GM19395 (cell line): ENCODE measurements around the gene PARD3.

Experiments
- ATAC-seq: cut with Tn5 transposase; IDR thresholded peaks from one replicate; pipeline ENCODE4 v1.9.1; 2021; ENCODE audit warnings: mild to moderate bottlenecking, moderate library complexity; ENCODE audit not compliant: unreplicated experiment

Gene PARD3

DNA sequence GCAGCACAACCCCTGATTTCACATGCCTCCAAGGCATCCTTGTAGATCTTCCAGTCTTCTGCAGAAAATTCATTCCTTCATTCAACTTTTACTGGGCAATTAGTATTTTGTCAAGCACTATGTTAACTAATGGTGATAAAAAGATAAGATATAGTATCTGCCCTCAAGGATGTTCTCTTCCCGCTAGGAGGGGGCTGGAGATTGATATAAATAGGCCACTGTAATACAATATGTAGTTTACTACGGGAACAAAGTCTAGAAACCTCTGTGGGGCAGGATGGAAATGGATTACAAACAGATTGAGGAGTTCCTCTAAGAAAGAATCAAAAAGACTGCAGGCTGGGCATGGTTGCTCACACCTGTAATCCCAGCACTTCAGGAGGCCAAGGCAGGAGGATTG is 10.3 kb upstream of the PARD3 start:
- ATAC-seq, result no peak

DNA sequence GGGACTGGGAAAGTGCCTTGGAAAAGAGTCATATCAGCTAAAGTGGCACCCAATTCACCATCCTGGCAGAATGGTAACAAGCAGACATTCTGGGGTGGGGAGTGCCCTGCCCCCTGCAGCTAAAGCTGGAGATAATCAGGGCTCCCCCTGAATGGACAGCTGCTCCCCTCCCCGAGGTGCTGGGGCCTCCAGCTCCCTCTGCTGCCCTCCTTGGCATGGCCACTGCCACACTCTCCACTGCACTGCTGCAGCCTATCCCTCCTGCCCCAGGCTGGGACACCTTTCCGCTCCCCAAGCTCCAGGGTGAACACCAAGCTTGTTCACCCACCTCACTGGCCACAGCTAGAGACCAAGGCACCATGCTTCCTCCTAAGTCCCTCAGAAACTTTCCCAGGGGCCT is 9.8 kb upstream of the PARD3 start:
- ATAC-seq, result no peak

DNA sequence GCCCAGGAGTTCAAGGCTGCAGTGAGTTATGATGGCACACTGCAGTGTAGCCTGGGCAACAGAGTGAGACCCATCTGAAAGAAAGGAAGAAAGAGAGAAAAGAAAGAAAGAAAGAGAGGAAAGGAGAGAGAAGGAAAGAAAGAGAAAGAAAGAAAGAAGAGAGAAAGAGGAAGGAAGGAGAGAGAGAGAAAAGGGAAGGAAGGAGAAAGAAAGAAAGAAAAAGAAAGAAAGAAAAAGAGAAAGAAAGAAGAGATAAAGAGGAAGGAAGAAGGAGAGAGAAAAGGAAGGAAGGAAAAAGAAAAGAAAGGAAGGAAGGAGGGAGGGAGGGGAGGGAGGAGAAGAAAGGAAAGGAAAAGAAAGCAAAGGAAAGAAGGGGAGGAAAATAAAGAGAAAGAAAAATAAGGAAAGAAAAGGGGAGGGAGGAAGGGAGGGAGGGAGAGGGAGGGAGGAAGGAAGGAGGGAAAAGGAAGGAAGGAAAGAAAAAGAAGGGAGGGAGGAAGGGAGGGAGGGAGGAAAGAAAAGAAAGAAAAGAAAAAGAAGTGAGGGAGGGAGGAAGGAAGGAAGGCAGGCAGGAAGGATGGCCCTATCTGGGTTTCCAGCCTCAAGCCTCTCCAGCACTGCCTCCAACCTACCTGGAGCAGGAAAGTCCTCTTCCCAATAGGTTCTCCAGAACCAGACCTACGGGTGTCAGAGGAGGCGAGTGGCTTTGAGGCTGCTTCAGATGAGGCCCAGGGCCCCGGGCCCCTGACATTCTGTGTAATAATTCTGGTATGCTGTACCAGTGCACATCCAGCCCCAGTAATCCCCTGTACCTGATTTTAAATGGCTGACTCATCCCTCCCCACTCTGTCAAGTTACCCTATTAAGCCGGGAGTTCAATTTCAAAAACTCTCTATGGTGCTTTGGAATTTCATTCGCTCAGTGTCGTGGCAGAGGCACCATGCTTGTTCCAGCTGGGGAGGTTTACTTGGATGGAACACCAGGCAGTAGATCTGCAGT is 6.8 kb upstream of the PARD3 start:
- ATAC-seq, result no peak

DNA sequence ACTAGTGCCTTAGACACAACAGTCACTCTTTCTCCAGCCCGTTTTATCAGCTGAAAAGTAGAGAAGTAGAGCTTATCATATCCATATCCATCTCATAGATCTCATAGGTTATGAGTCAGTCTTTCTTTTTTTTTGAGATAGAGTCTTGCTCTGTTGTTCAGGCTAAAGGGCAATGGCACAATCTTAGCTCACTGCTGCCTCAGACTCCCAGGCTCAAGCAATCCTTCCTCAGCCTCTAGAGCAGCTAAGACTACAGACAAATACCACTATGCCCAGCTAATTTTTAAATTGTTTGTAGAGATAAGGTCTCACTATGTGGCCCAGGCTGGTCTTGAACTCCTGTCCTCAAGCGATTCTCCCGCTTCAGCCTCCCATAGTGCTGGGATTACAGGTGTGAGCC is 2.5 kb upstream of the PARD3 start:
- ATAC-seq, result no peak

DNA sequence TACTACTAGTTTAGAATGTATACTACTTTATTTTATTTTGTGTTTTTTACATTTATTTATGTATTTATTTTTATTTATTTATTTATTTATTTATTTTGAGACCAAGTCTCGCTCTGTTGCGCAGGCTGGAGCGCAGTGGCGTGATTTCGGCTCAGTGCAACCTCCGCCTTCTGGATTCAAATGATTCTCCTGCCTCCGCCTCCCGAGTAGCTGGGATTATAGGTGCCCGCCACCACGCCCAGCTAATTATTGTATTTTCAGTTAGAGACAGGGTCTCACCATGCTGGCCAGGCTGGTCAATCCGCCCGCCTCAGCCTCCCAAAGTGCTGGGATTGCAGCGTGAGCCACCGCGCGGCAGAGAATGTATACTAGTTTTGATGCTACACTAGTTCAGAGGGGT is 2.0 kb upstream of the PARD3 start:
- no peak for ATAC-seq

DNA sequence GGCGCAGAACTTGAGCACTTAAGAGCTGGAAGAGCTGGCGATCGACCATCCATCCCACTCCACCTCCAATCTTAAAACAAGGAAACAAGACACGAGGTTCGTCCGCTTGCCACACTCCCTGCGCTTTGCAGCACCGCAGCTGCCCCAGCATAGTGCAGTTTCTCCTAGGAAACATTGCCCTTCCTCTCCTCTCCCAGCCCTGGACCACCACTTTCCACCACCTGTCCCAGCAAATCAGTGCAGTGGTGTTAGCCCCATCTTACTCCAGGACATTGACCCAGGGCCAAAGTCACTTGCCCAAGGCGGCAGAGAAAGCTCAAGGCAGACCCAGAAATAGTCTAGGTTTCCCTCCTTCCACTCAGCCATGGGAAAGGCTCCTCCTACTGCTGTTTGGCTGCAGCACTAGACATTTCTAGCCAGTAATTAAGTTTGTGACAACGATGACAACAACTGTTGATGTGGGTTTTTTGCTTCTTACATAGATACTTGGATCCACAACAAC is 1.5 kb upstream of the PARD3 start:
- ATAC-seq, result no peak

DNA sequence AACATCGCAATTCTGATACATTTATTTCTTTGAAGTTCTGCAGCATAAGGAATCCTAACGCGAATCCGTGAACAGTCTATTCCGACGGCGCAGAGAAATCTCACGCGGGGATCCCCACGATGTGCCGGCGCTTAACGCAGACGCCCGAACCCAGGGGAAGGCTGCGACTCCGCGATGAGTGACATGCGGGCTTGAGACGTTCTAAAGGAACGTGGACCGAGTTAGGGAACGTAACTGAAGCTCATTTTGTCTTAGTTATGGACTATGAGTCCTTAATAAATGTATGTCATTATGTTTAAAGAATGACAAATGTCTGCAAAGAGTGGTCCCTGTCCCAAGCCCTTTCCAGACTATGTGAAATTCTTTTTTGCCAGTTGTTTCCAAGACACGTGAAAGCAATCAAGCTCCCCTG is 995 bp upstream of the PARD3 start:
- no peak for ATAC-seq

DNA sequence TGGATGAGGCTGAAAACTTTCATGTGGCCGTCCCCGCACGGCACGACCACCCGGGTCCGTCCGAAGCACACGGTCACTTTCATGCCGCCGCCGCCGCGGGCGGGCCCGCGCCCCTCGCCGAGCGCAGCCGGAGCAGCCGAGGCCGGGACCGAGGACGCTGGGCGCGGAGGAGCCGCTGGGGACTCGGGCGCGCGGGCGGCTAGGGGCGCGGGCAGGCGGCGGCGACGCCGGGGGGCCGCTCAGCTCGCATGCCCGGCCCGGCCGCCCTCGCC is 247 bp downstream of the PARD3 start:
- ATAC-seq, result peak; percentile 24

DNA sequence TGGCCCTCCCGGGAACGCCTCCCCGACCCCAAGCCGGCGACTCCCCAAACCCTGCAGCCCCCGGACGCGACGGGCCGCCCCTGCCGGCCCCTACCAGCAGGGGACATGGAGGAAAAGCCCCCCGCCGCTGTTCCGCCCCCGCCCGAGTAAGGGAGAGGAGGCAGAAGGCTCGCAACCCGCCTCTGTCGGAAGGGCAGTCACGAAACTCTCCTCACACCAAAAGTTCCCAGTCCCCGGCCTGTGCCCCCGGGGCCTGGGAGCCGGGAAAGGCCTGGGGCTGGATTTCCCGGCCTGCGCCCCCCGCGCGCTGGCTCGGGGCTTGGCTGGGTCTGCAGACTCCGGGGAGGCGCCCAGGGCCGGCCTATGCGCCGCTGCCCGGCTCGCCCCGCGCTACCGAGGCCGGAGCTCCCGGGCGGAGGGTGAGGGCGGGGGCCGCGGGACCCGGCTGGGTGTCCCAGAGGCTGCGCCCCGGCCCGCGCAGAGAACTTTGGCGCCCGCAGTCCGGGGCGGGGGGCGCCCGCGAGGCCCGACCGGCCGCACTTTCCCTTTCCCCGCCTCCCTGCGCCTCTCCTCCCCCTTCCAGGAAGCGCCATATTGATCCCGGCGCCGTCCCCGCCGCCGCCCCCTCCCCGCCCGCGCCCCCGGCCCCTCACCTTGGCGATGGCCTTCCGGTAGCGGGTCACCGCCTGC is 728 bp downstream of the PARD3 start:
- ATAC-seq, result peak; percentile 30

DNA sequence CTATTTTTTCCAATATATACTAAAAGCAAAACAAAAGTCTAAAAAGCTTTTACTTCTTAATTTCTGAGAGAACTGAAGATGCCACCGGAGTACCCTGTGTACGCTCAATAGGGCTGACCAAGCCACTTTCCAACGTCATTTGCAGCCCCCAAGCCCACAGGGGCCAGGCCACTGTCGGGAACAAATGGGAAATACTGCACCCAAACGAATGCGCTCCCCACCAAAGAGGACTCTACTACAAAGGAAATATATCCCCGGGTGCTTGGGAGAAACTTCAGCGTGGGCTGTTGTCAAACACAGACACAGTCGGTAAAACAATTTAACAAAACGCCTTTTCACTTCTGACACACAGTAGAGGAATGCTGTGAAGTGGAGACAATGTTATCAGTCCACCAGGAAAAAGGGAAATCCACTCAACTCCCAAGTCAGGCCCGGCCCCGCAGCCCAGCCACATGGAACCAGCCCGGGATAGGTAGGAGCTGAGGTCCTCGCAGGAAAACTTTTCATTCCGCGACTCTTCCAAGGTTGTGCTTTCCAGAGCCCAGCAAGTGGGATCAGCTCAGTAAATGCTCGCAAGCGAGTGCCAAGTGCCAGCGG is 1.4 kb downstream of the PARD3 start:
- ATAC-seq, result no peak

DNA sequence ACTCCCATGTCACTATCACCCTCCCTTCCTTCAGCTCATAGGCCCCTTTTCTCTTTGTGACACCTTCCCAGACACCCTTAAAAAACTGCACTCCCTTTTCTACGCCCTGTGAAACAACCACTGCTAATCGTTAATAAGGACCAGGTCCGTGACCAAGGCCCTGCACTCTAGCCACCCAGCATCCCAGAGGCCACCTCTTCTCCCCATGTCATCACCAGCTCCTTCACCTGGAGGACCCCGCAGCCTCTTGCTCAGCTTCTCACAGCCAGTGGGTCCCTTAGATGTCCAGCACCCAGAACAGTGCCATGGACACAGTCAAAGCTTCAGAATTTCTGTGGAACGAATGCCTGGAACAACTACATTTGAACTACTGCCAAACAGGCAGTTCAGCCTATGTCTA is 2.3 kb downstream of the PARD3 start:
- ATAC-seq, result no peak

DNA sequence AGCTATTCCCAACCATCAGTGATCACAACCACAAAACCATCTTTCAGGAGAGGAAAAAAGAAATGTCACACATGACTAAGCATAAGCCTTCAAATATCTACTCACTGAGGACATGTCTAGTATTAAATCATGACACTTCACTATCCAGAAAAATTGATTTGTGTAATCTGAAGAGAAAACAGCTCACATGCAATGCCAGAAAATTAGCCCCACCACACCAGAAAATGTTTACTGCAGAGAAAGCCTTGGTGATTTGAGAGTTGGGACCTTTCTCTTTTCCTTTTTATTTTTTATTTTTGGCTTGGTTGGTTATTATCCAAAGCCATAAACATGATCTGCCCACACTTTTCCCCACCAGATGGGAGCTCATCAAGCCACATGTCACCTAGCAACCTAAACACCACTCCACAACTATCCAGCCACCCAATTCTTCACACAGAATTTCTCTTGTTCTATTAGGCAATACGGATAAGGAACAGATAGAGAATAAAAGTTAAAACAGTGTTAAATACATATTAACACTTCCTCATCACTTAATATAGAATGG is 3.1 kb downstream of the PARD3 start:
- no peak for ATAC-seq

DNA sequence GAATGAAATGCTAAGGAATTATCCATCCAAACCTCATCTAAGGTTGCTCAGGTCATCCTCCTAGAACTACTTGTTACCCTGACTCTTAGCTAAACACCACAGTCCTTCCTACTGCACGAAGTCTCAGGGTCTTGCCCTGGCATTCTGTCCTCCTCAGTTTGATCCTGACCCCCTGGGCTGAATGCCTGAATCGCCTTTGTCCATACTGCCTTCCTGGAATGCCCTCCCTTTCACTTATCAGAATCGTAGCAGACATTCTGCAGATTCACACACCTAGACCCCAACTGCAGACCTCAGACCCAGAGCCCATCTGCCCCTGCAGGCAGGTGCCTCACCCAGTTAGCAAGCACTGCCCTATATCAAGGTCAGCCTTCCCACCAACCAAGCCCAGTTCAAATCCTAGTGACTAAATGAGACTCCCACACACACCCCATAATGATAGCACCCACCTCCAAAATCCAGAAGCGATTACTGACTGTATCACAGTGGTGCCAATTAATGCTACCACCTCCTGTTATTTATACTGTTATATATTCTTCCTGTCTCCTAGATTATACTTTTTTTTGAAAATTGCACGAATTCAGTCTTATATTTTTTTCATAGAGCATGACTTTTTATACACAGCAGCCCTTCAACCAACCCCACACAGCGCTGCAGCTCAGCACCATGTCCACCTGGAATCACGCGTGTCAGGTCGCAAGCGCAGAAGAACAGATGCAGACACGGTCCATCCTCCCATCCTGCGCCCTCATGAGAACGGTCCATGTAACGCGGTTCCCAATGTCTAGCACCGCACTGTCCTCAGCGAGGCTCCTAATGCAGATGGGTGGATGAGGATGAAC is 3.7 kb downstream of the PARD3 start:
- no peak for ATAC-seq

DNA sequence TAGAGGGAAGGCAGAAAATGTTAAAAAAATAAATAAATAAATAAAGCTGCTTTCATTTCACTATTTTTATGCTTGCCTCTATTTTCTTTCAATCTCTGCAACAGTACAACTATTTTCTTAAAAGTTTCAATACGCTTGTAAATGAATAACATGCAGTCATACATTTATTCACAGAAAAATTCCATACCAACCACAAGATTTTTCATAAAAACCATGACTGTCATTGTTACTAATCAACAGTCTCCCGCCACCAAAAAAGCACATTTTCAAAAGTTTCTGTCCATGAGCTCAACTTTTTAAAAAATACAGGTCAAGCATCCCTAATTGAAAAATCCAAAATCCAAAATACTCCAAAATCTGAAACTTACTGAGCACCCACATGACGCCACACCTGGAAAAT is 5.3 kb downstream of the PARD3 start:
- ATAC-seq, result peak; percentile 27

DNA sequence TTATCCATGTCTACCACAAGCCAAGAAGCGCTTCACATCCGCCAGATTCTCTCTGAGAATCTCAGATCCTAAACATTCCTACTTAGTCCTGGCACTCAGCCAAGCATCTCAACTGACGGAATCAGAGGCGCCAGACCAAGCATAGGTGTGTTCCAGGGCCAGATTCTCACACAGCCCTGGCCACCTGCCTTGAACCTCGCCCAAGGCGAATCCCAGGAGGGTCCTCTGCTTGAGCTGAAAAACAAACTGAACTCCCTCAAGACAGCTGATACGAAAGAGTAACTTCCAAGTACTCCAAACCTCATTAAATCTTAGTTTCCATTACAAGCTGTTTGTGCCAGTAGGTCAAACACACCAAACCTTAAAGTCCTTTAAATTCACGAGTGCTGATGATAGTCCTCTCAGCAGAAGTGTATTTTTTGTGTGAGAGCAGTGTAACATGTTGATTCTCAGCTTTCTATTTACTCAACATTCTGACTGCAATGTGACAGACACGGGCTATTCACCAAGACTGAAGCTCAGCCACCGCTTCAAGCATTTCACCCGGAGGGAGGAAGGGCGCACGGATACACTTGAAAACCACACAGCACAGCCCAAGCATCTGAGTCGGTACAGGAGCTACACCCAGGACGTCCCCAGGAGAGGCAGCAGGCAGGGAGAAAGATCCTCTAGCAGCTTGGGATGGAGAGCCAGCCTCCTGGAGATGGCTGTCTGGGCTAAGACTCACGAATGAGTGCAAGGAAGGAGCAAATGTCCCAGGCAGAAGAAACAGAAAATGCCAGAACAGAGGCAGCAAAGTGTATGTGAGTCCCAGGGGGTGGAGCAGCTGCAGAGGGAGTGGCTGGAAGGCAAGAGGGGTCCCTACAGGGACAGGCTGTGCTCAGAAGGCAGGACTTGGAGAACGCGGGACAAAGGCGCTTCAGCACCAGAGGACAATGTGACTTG is 6.0 kb downstream of the PARD3 start:
- peak; percentile 66 for ATAC-seq

DNA sequence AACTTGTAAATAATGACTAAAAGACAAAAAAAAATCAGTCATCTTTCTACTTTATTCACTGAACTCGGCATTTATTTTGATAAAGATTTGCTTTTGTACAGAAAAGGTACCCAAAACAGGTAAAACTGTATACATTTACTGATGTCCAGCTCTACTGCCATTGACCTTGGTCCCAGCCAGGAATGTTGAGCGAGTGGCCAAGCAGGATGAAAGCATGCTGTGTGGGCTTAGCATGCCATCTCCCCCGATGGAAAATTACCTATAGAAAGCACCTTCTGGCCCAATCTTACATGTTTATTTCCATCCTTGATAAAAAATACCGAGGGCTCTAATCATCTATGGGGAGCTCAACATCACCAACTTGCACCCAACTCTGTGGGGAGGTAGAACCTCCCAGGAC is 6.8 kb downstream of the PARD3 start:
- ATAC-seq, result no peak

DNA sequence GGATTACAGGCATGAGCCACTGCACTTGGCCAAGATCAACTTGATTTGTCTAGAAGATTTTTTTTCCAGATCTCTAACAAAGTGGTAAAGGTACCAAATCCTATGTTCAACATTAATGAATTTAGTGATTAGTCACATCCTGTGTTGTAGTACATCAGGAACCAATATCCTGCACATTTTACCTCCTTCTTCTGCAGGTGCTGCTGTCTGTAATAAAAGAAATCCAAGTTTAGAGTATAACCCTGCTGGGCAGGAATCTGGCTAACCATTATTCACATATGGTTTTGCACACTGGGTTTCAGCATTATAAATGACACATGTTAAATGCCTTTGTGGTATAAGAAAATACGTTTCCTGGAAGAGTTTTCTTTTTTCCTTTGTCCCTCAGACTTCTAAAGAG is 10.8 kb downstream of the PARD3 start:
- ATAC-seq, result no peak

DNA sequence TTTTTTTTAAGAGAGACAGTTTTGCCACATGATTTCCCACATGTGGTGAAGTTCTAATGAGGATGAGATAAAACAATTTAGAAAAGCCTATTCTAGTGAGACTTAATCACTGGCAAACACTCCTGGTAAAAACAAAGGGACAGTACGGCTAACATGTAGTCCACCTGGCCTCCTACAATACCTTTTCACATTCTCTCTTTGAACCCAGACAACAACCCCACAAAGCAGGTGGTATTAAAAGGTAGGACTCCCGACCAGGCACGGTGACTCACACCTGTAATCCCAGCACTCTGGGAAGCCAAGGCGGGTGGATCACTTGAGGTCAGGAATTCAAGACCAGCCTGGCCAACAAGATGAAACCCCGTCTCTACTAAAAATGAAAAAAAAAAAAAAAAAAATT is 12.4 kb downstream of the PARD3 start:
- no peak for ATAC-seq

DNA sequence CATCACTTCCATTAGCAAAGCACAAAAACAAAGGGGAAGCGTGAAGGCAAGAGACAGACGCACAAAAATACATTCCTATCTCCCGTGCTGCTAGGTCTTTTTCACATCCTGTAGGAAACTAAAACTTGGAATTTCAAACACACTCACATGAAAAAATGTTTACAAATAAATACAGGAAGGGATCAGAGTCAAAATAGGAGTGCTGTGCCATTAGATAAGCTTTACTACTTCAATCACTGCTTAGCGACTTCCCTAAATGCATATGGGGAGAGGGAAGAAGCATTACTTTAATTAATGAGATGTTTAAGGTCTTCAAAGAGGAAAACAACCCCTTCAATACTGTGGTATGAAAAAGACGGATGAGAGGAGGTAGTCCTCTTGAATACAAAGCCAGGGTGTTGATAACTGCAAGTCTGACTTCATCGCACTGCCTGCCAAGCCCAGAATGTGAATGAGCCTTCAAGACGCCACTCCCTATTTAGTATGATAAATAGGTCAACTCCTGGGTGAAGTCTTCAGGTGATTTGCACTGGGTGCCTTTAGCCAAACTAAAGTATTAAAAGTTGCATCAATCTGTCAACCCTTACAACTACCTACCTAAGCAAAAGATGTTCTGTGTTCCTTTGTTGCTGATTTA is 13.9 kb downstream of the PARD3 start:
- ATAC-seq, result no peak
